HTERT RPE-1 (cell line): ENCODE measurements around the gene CYP27B1.

ENCODE experiments used
- in situ Hi-C: fragments of 300-500 bp; cut with MboI; formaldehyde crosslinking; loops from 4 replicates; pipeline ENCODE4 v1.14.3; 2020; ENCODE audit warnings: low sequenced_read_pairs

The CYP27B1 gene

GRCh38 chr12:57766464-57767304 is at the start of gene CYP27B1:
Gene CYP27B1, minus strand, starts transcription at chr12:57767078. Its CDS starts 37 bp downstream, at chr12:57767041.
- in situ Hi-C loops: no loop called here

- in situ Hi-C loops: no loop called here
Observed at GRCh38 chr12:57816001-57816854, 49.4 kb upstream of the CYP27B1 start.

- in situ Hi-C loops: no loop called here
Observed at GRCh38 chr12:57815177-57816000, 48.5 kb upstream of the CYP27B1 start.

- in situ Hi-C loops: no loop called here
Observed at GRCh38 chr12:57813971-57814772, 47.3 kb upstream of the CYP27B1 start.

- in situ Hi-C loops: no loop called here
Observed at GRCh38 chr12:57813111-57813970, 46.5 kb upstream of the CYP27B1 start.

GRCh38 chr12:57811028-57811755 is 44.3 kb upstream of the CYP27B1 start:
- in situ Hi-C loops: no loop called here

- in situ Hi-C loops: no loop called here
Observed at GRCh38 chr12:57810450-57810849, 43.6 kb upstream of the CYP27B1 start.

GRCh38 chr12:57809425-57809824 is 42.5 kb upstream of the CYP27B1 start:
- in situ Hi-C loops: no loop called here

GRCh38 chr12:57808351-57808750 is 41.5 kb upstream of the CYP27B1 start:
- in situ Hi-C loops: no loop called here

GRCh38 chr12:57807285-57807684 is 40.4 kb upstream of the CYP27B1 start:
- in situ Hi-C loops: no loop called here

GRCh38 chr12:57806677-57807076 is 39.8 kb upstream of the CYP27B1 start:
- in situ Hi-C loops: no loop called here

- in situ Hi-C loops: no loop called here
Observed at GRCh38 chr12:57803319-57803893, 36.5 kb upstream of the CYP27B1 start.

GRCh38 chr12:57802607-57803006 is 35.7 kb upstream of the CYP27B1 start:
- in situ Hi-C loops: no loop called here

- in situ Hi-C loops: no loop called here
Observed at GRCh38 chr12:57800965-57801364, 34.1 kb upstream of the CYP27B1 start.

- in situ Hi-C loops: no loop called here
Observed at GRCh38 chr12:57797933-57798332, 31.1 kb upstream of the CYP27B1 start.

- in situ Hi-C loops: no loop called here
Observed at GRCh38 chr12:57796996-57797395, 30.1 kb upstream of the CYP27B1 start.

GRCh38 chr12:57795354-57795753 is 28.5 kb upstream of the CYP27B1 start:
- in situ Hi-C loops: no loop called here

GRCh38 chr12:57793920-57794319 is 27.0 kb upstream of the CYP27B1 start:
- in situ Hi-C loops: no loop called here
